Stromal cell of bone marrow (primary cell): Measurements from ENCODE around the gene PSME1.
A peak's percentile ranks its signal among the peaks of the same experiment; 100 is the strongest.
"Not testable (repeated sequence)": the region's sequence is repeated elsewhere in the genome, so short reads cannot be mapped to it uniquely, and the experiment has no call there.

Experiments used
- DNase-seq: peaks from one replicate; pipeline ENCODE4 v3.0.0-alpha.2; 2012; ENCODE audit warnings: low read depth

PSME1 gene

GRCh38 chr14:24105609-24106239 lies 30.3 kb upstream of the PSME1 start:
- not testable (repeated sequence) for DNase-seq

DNA sequence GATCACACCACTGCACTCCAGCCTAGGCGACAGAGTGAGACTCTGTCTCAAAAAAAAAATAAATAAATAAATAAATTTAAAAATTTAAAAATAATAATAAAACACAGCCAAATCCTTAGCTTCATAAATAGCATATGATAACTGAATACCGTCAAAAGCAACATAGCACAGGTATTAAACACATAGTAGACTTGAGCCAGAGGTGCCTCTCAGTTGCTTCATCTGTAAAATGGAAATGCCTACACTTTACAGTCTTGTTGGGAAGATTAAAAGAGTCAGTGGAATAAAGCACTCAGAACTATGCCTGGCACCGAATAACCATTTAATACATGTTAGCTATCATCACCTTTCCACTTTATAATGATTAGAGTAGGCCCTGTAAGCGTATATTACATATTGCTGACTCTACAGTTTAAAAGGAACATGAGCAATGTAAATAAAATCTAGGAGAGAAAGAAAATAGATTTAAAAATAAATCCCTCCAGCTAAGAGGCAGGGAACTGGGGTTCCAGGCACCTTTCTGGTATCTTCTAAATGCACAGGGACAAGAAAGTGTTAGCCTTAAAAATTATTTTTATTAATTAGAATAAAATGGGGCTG lies 29.2 kb upstream of the PSME1 start:
- DNase-seq, result no peak

DNA sequence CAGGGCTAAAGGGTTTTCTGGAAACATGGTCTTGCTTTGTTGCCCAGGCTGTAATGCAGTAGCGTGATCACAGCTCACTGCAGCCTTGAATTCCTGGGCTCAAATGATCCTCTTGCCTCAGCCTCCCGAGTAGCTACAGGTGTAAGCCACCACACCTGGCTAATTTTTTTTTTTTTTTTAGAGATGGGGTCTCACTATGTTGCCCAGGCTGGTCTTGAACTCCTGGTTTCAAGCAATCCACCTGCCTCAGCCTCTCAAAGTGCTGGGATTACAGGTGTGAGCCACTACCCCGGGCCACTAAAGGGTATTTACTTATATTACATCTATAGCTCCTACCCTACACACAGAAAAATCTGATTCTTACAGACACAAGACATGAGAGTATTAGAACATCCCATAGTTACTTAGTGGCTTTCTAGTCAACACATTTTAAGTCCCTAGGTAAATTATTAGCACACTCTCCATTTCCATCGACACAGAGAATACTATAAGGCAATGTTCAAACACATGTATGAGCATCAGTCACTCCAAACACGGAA lies 27.6 kb upstream of the PSME1 start:
- DNase-seq, result no peak

DNA sequence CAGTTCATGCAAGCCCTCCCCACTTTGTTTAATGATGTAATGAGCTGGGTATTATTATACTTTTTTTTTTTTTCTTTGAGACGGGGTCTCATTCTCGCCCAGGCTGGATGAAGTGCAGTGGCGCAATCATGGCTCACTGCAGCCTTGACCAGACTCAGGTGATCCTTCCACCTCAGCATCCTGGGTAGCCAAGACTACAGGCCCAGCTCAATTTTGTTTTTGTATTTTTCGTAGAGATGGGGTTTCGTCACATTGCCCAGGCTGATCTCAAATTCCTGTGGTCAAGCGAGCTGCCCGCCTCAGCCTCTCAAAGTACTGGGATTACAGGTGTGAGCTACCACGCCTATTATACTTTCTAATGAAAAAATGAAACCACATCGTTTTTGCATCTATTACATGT lies 25.9 kb upstream of the PSME1 start:
- DNase-seq, result no peak

DNA sequence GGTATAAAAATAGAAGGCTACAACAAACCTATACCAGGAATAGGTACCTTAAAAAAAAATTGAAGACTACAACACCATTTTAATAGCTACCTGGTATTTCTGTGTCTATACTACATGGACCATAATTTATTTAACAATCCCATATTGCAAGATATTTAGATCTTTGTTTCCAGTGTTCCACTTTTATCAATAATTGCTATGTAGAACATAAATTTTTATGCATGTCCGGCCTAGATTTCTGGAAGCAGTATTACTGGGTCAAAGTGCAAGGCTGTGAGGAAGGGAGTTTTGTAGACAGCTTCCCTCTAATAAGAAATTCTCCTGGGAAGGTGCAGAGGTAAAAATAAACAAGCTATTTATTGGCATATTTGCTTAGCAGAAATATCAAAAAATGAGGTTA lies 25.5 kb upstream of the PSME1 start:
- DNase-seq, result no peak

DNA sequence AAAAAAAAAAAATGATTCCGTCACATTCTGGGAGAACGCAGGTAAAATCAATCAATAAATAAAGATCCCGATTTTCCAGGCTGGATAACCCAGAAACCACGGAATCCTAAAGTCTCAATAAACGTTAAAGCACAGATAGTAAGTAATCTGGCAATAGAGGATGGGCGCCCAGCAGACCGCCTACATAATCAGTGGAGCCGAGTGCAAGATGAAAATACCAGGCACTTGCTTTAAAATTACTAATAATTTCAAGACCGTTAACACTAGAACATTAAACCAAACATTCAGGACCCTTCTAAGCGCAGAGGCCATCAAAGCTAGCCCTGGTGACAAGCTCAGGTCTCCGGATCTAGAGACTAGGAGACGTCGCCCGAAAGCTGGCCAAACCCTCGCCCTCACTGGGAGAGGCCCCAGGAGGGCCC lies 22.6 kb upstream of the PSME1 start:
- DNase-seq, result no peak

GRCh38 chr14:24113801-24114531 lies 22.0 kb upstream of the PSME1 start:
- peak; percentile 81 for DNase-seq

GRCh38 chr14:24114532-24115421 lies 21.2 kb upstream of the PSME1 start, which contains the start of the genes DCAF11 and NRL:
Gene DCAF11 (plus strand): TSS chr14:24114777. CDS start chr14:24115595, 818 bp downstream.
Gene NRL (minus strand): TSS chr14:24114949. CDS start chr14:24082848, 32,101 bp downstream.
- peak; percentile 99 for DNase-seq

DNA sequence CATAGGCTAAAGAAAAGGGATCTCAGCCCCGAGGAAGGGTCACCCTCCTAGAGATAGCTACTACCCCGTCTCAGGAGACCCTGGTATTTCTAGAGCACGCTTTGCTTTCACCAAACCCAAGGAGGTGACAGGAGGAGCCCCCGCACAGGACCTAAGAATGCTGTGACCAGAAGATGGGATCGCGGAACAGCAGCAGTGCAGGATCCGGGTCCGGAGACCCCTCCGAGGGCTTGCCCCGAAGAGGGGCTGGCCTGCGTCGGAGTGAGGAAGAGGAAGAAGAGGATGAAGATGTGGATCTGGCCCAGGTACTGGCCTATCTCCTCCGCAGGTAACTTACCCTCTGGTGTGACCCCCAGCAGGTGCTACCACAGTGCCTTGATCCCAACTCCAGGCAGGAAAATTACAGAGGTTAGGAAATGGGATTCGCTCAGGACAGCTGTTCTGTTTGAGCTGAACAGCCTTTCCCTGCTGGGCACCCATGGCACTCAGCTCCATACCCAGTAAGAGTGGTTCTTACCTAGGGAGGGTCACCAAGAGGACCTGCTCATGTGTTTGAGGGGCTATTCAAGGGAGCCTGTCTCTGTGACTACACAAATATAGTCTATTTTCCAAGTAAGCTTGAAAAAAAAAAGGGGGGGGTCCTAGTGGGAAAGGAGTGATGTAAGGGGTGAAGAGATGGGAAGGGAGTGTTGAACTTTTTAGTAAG lies 20.4 kb upstream of the PSME1 start:
- DNase-seq, result no peak

DNA sequence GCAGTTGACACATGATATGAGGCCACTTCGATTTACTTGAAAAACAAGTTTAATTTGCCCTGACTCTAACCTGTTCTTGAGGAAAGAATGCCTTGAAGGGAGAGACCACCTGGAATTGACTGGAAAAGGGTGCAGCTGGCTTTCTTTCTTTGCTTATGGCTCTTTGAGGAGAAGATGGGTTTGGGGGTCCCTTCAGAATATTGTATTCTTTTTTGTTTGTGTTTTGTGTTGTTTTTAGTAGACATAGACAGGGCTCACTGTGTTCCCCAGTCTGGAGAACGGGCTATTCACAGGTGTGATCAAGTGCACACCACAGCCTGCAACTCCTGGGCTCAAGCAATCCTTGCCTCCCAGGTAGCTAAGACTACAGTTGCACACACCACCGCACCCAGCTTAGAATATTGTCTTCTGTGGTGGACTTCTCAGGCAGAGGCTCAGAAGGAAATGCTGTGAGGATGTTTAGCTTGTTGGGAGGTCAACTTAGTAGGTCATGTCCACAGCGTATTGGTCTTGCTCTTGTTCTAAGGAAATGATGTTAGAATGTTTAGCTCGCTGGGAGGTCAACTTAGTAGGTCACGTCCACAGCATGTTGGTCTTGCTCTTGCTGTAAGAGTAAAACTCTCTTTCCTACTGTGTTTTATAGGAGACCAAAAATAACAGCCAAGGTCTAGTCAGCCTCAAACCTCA lies 19.7 kb upstream of the PSME1 start:
- no peak for DNase-seq

DNA sequence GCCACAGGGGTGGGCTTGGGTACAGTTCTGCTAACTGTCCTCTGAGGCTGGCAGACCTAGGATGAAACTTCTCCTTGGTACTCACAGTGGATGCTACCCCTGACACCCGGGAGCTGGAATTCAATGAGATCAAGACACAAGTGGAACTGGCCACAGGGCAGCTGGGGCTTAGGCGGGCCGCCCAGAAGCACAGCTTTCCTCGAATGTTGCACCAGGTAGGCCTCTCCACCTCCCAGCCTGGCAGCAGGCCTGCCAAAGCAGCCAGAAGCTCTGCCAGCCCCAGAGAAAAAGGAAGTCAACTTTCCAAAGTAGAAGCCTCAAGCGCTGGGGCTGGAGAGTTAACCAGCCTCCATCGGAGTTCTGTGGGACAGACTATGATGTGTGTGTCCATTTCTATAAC lies 18.8 kb upstream of the PSME1 start:
- DNase-seq, result no peak

DNA sequence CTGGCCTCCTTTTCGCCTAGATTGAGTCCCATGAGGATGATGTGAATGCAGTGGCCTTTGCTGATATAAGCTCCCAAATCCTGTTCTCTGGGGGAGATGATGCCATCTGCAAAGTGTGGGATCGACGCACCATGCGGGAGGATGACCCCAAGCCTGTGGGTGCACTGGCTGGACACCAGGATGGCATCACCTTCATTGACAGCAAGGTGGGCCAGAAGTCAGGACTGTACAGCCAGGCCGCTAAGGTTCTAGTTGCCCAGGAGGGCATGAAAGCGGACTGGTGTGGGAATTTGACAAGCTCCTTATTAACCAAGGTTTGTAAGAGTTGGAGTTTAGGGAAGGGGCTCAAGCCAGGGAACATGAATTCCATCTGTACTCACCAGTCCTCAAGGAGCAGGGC lies 16.3 kb upstream of the PSME1 start:
- DNase-seq, result no peak

DNA sequence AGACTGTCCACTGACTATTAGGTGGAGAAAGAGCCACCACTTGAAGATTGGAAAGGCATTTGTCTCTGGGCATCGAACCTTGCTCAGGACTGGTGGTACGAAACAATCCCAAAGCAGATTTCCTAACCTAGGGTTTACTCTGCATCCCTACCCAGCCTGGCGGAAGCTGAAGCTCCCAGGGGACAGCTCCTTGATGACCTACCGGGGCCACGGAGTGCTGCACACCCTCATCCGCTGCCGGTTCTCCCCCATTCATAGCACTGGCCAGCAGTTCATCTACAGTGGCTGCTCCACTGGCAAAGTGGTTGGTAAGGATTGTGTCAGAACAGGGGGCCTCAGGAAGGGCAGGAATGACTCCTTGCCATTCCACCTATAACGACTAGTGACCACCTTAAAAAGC lies 14.8 kb upstream of the PSME1 start:
- DNase-seq, result no peak

GRCh38 chr14:24122416-24122815 lies 13.6 kb upstream of the PSME1 start:
- DNase-seq, result no peak

GRCh38 chr14:24122898-24123297 lies 13.1 kb upstream of the PSME1 start:
- DNase-seq, result no peak

- DNase-seq, result no peak
Observed at GRCh38 chr14:24123424-24124417, 12.3 kb upstream of the PSME1 start.

- DNase-seq, result no peak
Observed at GRCh38 chr14:24126939-24127338, 9.1 kb upstream of the PSME1 start.

- no peak for DNase-seq
Observed at GRCh38 chr14:24127673-24128072, 8.3 kb upstream of the PSME1 start.

DNA sequence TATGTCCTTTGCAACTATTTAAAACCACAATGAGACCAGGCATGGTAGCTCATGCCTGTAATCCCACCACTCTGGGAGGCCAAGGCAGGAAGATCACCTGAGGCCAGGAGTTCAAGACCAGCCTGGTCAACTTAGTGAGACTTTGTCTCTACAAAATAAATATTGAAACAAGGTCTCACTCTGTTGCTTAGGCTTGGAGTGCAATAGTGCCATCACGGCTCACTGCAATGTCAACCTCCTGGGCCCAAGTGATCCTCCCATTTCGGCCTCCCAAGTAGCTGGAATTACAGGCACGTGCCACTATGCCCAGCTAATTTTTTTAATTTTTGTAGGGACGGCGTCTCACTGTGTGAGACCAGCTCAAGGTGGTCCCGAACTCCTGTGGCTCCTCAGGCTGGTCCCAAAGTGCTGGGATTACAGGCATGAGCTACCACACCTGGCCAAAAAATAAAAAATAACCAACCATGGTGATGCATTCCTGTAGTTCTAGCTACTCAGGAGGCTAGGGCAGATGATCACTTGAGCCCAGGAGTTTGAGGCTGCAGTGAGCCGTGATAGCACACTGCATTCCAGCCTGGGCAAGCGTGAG lies 6.5 kb upstream of the PSME1 start:
- no peak for DNase-seq
